HG02571 (cell line): ENCODE measurements around the gene VWC2.

Source experiments
- ATAC-seq: cut with Tn5 transposase; IDR thresholded peaks from one replicate; pipeline ENCODE4 v1.9.1; 2021; ENCODE audit warnings: mild to moderate bottlenecking, moderate library complexity; ENCODE audit not compliant: unreplicated experiment

The VWC2 gene

DNA sequence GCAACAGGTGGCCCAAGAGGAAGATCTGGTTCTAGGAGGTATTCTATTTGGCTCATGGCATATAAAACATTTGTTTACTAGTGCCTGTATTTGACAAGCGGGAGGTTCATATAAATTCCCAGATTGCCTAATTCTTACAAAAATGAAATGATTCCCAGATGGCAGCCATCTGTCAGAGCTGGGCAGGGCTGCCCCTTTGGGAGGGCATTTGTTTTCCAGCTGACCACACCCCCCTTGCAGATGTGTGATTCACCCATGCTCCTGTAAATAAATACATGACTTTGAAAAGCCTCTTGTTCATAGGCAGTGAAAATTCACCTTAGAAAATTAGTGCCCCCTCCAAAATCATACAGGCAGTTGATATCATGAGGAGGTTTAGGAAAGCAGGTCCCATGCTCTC, 8.6 kb downstream of the VWC2 start:
- ATAC-seq, result no peak

DNA sequence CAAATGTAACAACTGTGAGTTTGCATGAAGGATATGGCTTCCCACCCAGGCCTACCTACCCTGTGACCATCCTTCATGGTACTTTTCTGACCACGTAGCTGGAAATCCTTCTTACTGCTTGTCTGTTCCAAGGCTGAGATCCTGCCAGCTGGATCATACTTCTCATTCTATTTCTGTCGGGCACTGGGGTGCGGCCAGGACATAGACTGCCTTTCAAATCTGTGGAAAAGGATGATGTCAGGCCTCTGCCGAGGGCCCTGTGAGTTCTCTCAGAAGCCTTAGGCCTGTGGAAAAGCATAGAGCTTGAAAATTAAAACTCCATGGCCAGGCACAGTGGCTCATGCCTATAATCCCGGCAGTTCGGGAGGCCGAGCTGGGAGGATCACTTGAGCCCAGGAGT, 10.0 kb downstream of the VWC2 start:
- ATAC-seq, result no peak

DNA sequence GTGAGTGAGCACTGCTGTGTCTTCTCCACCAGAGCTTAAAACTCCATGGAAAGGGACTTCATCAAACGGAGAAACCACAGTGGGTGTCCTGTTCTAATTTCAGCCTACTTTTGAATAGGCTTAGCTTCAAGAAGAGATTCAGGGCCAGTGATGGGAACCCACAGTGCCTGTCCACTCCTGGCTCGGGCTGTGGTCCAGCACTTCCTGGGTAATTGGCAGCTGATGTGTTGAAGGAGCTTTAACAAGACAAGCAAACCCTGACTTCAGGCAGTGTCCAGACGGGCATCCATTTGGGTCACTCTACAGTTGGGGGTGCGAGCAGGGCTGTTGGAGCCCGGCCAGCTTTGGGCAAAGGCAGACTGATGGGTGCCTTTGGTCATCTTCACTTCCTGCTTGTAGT, 14.5 kb downstream of the VWC2 start:
- no peak for ATAC-seq

DNA sequence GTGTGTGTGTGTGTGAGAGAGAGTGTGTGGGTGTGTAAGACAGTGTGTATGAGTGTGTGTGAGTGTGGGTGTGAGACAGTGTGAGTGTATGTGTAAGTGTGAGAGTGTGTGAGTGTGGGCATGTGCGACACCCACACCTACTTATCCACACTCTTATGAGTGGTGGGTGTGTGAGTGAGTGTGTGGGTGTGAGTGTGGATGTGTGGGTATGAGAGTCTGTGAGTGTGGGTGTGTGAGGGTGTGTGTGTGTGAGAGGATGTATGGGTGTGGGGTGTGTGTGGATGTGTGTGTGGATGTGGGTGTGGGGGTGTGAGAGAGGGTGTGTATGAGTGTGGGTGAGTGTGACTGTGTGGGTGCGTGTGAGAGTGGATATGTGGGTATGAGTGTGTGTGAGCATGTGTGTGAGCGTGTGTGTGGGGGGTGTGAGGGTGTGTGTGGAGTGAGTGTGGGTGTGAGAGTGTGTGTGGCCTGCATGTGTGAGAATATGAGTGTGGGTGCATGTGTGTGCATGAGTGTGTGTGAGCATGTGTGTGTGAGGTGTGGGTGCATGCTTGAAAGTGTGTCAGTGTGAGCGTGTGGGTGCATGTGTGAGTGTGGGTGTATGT, 15.1 kb downstream of the VWC2 start:
- no peak for ATAC-seq

DNA sequence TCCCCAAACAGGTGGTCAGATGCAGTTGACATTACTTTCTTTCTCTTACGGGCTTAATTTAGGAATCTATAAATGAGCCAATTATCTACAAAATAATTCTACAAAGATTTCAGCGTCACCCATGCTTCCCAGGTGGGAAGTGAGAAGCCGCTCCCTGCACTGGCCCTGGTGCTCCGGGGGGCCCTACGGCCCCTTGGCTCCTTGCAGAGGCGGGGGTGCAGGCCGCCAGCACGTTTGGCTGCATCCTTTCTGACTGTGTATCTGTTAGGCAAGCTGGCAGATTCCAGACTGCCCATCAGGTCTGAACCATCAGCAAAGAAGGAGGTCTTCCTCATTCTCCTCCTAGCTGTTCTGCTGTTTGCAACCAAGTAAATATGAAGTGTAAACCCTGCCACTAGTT, 16.3 kb downstream of the VWC2 start:
- ATAC-seq, result no peak

DNA sequence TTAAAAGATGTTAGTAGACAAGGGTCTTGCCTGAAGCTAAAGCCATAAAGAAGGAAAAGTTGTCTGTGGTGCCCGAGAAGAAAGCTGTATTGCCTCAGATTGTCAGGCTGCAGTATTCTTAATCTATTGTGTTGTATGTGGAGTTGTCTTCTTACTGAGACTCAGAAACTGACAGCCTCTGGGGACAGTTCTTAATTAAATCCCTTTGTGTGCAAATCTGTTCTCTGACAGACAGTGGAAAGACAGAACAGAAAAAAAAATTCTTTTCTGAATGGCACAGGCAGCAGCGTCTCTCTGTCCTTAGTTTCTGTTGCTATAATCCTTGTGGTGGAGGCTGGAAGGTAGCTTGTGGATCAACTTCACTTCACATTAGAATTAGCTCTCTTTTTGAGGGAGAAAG, 16.8 kb downstream of the VWC2 start:
- ATAC-seq, result no peak

DNA sequence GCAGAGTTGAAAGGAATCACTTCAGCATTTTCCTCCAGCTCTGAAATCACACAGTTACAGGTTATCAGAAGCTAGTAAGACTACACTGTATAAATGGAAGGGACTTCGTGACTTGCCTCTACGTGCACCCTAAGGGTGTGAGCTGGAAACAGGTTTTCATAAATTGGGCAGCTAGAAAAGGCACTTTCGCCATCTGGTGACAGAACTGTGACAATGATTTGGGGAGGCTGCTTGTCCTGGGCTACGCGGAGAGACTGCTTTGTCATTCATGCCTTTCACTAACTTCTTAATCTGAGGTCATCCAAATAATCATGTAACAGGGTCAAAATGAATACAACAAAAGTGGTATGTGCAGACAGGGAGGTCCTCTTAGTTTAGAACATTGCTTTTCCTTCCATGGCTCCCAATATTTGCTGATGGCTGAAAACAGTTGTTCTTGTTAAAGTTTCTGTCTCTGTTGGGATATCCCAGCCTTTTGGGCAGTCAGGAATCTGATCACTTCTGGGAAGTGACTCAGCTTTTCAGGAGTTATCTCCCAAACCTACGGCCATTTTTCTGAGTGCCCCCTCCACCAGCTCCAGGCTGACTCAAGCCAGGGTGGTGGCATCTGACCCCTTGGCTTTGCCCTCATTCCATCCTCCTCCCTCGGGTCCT, 17.8 kb downstream of the VWC2 start:
- peak; percentile 68 for ATAC-seq

DNA sequence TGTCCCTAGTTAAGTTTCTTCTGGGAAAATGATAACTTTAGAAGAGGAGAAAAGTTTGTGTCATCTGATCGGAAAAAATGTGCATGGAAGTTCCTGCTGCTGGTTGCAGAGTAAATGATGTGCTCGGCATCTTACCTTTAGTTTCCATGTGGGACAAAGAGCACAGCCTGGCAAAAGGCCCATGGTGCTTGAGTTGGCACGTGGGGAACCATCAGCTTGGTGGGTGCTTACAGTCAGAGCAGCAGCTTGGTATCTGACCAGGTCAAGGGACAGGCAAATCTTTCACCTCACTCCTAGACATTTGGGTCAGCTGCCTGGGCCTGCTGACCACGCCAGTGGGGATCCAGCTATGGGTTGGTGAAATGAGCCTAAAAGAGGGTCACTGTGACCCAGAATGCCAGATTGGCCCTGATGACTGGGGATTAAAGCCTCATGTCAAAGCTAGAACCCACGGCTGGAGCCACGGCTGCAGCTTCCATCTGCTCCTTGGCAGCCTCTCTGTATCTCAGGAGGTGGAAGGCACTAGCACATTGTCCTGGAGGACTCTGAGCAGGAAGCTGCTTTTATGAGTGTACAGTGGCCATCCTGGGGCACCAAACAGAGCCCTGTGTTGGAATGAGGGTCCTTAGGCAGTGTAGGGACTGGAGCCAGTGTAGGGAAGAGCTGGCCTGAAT, 24.7 kb downstream of the VWC2 start:
- ATAC-seq, result no peak

DNA sequence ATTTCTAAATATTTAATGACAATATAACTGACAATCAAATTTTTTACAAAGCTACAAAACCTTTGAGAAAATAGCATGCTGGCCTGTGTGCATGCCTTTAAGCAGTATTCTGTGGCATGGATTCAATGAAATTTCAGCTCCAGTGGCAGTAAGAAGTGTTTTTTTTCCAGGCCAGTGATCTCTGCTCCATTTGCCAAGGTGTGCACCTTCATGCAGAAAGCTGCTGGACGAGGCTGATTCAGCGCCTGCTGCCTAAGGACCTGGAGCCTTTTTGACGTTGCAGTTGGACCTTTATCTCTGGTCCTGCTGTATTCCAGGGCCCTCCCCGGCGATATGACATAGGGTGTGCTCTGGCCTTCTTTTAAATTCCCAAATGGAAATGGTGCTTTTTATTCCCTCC, 26.6 kb downstream of the VWC2 start:
- no peak for ATAC-seq

DNA sequence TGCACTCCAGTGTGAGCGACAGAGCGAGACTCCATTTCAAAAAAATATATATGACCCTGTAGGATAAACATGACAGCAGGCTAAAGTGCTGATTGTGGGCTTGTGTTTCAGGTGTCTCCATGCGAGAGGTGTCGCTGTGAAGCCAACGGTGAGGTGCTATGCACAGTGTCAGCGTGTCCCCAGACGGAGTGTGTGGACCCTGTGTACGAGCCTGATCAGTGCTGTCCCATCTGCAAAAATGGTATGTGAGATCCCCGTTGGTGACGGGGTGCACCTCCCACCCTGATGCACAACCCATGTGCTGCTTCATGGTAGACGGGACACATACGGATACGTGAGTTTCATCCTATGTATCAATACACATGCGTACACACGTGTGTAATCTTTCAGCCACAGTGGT, 29.2 kb downstream of the VWC2 start:
- ATAC-seq, result no peak

DNA sequence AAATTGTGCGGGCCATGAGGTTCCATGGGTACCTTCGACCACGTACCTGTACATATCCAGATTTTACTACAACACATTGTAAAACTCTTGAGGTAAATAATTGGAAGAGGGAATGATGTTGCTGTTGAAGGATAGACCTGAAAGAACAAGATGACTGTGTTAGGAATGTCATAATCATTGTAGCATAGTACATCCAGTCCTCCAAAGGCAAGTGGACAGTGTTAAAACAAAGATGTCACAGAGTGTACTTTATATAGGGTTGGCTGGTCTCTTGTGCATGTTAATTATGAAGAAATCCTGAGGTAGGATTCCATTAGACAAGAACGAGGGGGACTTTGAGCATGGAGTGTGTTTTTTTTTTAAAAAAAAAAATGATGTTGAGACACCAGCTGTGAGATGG, 30.4 kb downstream of the VWC2 start:
- no peak for ATAC-seq

DNA sequence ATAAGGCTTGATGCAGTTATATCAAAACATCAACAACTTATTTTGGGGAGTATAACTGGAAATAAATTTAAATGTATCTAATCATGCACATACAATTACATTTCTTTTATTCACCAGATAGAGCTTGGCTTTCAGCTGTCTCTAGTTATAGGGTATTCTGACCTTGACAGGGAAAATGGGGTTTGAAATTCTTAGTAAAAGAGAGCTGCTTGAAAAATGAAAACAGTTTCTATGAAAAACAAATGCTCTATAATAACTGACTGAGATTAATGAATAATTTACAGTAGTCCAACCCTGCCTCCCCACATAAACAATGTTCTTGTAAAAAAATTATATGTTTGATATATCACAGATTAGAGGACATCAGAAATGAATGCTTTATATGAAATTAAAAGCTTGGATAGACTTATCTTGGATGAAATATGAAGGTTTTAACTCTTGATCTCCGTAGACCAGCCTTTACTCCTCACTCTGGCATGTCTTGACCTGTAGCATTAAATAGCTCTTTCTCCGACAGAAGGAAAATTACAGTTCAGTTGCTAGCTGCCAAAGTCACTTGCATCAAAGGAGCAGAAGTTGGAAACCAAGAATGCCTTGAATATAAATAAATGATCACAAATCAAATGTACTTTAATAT, 32.1 kb downstream of the VWC2 start:
- no peak for ATAC-seq

DNA sequence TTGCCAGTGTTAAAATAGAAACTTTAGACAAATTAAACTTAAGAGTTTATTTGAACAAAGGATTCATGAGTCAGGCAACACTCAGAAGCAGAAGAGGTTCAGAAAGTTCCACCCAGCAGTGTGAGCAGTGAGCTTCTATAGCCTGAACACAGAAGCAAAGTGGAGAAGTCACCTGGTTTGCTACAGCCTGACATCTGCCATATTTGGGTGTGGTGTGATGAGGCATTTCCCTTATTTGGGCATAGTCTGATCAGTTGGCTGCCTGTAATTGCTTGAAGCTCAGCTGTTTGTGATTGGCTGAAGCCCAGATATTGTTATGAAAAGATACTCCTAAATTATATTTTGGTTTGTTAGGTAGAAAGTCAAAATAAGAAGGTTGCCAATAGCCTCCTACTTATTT, 39.1 kb downstream of the VWC2 start:
- no peak for ATAC-seq

DNA sequence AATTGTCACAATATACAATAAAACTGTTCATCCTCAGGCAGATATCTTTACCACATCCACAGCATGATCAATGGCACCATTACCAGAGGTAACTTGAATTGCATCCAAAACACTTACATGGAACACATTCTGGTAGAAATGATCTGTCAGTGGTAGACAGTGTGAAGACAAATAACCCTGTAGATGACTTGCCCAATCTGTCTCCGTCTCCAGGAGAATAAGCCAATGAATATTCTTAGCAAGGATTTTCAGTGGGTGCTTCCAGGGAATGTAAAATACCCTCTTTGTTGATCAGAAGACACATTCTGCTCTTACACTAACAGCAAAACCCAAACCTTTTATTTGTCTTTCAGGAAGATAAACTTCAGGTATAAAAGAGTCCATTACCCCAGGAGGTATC, 43.8 kb downstream of the VWC2 start:
- no peak for ATAC-seq

DNA sequence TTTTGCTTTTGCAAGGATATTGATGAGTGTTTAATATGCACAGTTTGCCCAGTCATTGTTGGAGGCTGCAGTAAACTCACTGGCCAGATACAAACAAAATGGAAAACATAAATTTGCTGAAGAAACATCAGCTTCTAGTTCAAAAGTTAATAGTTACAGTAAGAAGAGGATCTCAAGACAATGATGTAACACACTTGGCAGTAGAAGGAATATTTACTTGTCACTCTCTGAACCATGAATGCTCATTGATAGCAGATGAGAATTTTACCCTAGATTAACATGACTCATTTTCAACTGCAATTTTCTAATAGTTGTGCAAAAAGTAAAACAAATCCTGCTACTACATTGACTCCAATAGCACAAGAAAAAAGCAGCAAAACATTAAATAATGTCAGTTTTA, 47.7 kb downstream of the VWC2 start:
- no peak for ATAC-seq

DNA sequence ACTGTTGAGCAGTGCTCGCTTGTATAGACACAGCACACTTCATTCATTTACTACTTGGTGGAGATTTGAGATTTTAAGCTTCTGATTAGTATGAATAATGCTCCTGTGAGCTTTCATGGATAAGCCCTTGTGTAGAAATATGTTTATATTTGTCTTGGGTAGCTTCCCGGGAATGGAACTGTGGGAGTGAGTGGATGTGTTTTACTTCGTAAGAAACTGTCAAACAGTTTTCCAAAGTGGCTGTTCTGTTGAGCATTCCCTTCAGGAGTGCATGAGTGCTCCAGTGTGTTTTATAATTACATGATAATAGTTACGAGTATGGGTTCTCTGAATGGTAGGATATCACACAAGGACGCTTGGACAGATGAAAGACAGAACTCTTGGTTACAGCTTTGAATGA, 49.4 kb downstream of the VWC2 start:
- no peak for ATAC-seq

DNA sequence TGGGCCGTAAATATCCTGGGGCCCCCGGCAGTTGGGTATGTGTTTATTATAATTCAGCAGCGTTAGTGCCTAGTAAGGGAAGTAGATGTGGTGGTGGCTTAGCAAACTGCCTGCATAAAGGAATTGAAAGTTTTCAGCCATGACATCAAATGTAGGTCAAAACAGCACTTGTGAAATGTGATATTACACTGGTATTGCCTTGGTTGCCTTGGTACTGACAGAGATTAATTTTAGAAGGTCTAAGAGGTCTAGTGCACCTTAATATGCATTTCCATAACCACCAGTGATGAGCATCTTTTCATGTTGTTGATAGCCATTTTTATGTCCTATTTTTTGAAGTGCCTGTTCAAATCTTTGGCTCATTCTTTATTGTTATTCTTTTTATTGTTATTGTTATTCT, 50.1 kb downstream of the VWC2 start:
- no peak for ATAC-seq

DNA sequence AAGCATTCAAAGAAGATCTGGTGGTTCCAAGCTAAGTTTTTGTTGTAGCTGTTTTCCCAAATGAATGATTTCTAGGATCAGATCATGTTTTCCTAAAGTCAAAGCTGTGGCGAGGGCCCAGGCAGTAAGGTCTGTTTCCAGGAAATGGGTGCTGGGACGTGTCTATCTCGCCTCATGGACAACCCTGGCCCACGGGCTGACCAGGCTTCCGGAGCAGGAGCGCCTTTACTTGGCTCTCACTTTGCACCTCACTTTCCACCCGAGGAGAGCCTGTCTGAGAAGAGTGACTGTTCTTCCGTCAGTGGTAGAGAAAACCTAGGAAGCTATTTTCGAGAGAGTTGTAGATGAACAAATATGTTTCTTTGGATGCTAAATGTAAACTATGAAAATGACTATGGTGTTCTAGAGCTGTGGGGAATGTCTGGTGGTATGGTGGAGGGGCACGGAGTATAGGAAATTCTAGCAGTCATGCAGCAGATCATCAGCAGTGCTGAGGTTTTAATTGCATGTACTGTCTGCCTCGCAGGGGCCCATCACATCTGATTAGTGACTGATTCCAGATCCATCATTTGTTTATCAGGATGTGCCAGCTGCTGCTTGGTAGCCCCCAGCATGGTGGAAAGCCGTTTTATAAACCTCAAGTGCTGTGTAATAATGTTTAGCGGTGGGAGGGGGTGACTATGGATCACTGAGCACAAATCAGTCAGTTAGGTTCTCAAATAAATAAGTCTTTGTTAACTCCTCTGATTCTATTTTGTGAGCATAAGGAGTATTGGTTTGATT, 66.6 kb downstream of the VWC2 start:
- ATAC-seq, result no peak

DNA sequence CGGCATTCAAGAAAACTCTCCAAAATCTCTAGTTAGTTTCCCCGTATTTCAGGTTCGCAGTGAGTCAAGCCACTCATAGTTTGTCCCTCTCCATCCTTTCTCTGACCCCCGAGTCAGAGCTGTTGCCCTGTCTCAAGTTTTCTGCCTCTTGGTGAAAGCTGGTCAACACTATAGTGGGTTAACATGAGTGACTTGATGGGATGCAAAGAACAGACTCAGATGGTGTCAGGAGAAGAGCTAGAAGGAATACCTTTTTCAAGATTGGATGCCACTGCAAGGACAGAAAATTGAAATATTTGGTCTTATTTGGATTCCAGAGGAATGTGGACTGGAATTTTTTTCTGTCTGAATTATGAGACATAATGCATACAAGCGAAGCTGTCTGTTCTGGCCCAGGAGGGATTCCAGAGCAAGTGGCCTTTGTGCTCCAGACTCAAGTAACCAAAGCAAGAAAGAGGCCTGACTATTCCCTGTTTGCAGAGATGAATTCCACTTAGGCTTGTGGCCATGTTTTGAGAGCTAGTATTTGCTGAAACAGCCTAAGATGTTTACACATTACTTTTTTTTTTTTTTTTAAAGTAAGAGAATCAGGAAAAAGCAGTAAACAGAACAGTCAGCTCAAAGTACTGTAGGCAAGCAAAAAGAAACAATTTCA, 67.4 kb downstream of the VWC2 start:
- ATAC-seq, result no peak

DNA sequence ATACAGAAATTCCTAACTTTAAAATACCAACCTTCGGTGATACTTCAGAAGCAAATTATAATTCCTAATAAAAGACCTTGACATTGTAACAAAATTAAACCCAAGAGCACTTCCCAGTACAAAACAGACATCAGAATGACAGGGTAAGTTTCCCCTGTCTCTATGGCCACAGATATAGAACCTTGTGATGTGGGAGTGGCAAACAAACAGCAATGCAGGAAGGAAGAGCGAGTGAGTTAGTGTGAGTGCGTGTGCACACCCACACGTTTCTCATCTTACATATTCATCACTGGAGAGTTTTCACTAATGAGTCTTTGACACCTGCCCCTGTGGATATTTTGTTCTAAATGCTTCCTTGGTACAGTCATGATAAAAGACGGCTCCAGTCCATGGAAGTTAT, 72.2 kb downstream of the VWC2 start:
- ATAC-seq, result no peak
